HG03575 (cell line): ENCODE measurements around the gene SLAMF8.

Experiments used
- ATAC-seq: cut with Tn5 transposase; IDR thresholded peaks from one replicate; pipeline ENCODE4 v1.9.1; 2021; ENCODE audit not compliant: unreplicated experiment, insufficient number of reproducible peaks, low FRiP score; ENCODE audit errors: extremely low read depth

The SLAMF8 gene

DNA sequence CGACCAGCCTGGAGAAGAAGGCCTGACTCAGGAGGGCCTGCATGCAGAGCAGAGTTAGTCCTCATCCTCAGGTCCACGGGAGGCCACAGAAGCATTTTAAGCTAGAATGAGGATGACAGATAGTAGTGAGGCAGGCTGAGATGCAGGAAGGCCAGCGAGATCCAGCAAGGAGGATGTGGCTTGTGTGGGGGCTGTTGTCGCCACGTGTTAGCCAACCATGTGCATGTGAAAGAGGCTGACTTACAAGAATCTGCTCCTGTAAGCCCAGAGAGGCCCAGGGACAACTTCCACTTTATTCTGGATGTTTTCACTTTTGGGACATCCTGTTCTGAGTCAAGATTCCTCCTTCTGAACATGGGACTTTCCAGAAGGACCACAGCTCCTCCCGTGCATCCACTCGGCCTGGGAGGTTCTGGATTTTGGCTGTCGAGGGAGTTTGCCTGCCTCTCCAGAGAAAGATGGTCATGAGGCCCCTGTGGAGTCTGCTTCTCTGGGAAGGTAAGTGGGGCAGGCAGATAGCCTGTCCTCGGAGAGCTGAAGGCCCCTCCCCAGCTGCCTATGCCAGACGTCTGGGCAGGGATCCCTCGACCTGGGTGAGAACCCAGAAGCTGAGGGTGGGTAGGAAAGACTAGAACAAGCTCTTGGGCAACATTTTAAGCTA, at the start of gene SLAMF8:
Gene SLAMF8, plus strand, starts transcription at position 433 of the 661 bp plus-strand sequence. Its CDS starts 26 bp downstream, at position 459.
- ATAC-seq, result no peak

DNA sequence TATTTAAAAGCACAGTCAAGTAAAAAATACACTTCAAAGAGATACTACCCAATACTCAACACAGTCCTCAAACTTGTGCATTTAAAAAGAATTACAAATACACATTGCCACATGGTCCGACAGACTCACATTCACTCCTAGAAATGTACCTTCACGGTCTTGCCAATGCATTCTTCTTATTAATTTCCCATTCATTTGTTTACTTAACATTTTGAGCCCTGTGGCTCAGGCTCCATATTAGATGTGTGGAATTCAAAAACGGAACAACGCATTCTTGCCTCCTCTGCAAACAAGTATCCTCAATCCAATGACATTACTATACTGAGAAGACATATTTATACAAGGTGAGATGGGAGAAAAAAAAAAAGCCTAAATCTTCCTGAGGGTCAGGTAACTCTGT, 48.4 kb upstream of the SLAMF8 start:
- no peak for ATAC-seq

DNA sequence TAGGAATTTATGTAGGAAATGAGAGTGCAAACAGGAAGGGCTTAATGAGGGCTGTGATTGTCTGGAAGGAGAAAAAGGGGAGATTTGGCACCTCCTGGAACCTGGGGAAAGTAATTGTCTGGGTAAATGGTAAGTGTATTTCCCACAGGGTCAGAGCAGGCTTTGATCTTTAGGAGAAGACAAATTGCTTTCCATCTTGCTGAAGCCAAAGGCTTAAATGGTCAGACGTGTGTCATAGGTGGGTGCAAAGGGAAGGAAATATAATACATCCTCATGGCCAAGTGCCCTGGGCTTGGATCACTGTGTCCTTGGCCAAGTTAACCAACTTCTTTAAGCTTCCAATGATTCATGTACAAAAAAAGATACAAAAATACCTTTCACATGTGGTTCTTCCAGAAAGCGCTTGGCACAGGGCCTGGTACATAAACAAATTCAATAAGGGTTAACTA, 47.2 kb upstream of the SLAMF8 start:
- ATAC-seq, result no peak

DNA sequence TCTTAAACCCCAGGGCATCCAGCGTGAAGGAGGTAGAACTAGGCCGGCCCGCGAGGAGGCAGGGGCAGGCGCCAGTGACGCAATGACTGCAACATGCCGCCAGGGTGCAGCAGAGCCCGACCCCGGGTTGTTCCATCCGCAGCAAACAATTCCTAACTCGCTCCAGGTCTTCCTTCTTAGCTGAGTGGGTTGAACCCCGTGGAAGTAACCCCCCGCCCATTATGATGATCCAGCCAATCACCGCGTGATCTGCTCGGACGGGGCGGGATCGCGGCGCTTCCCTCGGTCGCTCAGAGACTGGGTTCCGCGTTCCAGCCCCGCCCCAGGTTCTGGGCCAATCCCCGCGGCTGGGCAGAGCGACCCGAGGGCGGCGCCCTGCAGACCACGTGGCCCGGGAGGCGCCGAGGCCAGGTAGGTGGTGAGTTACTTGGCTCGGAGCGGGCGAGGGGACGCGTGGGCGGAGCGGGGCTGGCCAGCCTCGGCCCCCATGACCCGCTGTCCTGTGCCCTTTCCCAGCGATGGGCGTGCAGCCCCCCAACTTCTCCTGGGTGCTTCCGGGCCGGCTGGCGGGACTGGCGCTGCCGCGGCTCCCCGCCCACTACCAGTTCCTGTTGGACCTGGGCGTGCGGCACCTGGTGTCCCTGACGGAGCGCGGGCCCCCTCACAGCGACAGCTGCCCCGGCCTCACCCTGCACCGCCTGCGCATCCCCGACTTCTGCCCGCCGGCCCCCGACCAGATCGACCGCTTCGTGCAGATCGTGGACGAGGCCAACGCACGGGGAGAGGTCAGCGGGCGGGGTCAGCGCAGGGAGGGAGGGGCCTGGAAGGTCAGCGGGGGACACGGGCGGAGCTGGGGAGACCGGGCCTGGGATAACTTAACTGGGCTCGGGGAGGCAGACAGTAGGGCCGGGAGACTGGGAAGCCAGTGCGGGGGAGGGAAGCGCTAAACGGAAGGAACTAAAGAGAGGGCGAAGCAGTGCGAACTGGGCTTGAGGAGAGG, 45.8 kb upstream of the SLAMF8 start, which contains the start of gene DUSP23:
Gene DUSP23, plus strand, starts transcription at position 380 of the 1,000 bp plus-strand sequence. Its CDS starts 139 bp downstream, at position 519.
- peak; percentile 88 for ATAC-seq

DNA sequence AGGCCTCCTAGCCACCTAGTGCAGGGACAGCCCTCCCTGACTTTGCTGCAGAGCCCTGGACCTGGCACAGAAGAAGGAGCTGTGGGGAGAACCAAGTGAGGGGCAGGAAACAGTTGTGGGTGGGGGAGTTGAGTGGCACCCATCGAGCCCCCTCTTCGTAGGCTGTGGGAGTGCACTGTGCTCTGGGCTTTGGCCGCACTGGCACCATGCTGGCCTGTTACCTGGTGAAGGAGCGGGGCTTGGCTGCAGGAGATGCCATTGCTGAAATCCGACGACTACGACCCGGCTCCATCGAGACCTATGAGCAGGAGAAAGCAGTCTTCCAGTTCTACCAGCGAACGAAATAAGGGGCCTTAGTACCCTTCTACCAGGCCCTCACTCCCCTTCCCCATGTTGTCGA, 44.7 kb upstream of the SLAMF8 start:
- no peak for ATAC-seq

DNA sequence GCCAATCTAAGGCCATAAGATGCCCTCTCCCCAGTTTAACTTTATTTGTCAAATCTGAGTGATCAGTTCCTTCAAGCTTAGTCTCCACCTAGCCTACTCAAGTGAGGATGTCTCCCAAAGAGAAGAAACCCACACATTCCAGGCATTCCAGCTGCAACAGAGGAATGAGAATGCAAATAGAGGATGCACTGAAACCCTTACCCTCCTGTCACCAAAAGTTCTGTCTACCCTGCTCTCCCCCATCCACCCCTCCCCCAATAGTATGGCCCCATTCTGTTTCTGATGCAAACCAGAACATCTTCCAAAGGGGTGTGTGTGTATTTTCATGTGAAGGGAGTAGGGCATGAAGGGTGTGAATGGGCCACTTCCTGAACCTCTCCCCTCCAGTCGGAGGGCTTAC, 42.9 kb upstream of the SLAMF8 start:
- ATAC-seq, result no peak

DNA sequence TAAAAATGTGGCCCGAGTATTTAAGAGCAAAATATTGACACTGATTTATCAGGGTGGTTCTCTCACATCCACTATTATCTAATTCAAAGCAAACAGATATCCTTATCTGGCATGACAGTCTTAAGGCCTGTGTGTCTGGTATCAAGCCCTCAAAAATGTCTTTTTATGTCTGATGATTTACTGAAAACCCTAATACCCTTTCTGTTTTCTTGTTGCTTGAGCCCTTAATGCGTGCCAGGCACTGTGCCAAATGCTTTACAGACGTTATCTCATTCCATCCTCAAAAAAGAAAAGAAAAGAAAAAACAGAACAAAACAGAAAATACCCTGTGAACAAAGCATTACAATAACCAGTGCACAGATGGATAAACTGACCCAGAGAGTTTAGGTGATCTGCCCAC, 40.2 kb upstream of the SLAMF8 start:
- ATAC-seq, result no peak

DNA sequence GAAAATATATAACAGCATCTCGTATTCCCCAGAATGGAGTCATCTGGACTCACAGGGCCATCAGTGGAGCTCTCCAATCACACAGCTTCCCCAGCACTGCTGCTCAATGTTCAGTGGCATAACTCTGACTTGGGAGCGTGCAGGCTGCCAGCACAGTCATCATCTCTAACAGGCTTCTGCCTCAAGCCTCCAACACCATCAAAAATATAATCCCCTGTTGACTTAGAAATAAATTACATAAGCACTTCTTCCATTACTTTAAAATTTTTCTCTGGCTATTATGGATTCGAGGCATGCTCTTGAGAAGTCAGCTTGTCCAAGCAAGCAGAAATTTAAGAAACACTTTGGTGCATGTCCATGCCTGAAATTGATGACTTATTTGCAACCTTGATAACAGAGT, 39.7 kb upstream of the SLAMF8 start:
- ATAC-seq, result no peak

DNA sequence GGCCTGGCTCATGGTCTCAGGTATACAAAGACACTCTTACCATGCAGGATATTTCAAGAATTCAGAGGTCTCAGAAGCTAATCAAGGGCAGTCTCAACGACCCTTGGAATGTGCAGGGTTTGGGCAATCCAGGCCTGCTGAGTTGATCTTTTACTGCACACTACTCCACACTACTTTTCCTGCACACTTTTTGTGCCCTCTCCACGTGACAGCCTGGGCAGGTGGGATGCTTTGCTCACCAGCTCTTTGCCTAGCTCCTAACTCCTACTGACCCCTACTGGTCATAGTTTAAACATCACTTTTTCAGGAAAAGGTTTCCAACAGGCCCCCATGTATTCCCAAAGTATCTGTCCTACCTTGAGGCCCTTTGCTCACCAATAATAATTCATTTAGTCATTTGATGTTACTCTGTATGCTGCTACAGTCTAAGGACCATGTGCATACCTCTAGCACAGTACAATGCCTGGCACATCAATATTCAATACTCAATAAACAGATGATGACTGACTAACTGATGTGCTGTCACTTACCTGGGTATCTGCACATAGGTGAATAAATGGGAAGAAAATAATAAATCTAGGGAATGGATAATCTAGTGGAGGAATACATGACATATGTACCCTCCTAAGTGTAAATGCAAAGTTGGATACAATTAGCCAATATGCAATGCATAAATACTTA, 36.3 kb upstream of the SLAMF8 start:
- no peak for ATAC-seq

DNA sequence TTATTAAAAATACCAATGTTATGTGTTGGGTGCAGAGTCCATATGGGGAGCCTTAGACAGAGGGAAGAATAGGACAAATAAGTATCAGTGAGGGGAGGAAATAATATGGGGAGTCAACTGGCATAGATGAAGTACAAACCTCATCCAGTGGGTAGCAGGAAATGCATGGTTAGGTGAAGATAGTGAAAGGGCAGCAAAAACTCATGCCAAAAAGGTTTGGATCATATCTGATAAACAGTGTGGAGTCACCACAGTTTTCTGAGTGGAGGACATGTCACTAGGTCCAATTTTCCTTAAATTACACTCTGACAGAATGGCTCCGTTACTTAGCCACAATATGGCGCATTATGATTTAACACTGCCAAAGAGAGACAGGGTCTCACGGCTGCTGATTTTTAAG, 35.6 kb upstream of the SLAMF8 start:
- no peak for ATAC-seq

DNA sequence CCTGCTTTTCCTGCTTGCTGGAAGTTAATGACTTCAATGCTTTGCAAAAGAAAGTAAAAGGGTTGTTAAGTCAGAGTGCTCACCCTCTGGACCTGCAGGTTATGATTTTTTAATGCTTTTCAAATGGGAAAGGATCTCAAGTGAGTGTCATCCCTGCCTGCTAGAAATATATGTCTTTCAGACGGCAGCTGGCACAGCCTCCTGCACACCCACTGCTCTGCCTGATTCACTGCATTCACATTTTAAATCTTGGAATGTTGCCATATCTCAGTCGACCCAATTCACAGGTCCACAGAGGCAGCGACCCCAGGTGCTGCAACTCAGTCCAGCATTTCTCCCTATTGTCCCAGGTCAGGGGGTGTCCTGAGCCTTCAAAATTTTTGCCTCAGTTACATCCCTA, 35.2 kb upstream of the SLAMF8 start:
- ATAC-seq, result no peak

DNA sequence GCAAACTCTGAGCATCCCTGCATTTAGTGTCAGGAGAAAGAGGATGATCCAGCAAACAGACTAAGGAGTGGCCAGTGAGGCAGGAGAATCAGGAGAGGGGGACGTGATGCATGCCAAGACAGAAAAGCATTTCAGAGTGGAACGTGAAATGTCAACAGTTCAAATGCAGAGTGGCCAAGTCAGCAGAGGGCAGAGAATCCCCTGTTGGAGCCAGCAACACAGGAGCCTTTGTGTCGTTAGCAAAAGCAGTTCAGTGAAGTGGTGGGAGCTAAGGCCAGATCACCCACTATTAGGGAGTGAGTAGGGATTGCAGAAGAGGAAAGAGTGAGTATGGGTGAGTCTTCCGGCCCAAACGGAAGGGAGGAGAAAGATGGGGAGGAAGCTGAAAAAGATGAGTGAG, 31.1 kb upstream of the SLAMF8 start:
- ATAC-seq, result no peak

DNA sequence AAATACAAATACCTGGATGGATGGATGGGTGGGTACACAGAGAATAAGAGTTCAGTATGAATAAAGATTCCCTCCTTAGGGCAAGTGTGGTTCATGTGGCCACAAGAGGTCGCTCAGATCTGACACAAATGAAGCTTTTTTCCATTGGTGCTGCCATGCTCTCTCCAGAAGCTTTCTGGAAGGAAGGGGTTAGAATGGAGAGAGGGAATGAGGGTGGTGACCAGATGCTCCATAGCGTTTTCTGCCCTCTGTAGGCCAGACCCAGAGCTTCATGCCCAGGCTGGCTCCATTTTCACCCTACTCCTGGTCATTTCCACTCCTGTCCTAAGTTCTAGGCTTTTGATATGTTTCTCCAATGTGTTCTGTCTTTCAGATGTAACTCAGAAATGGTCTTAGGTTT, 27.8 kb upstream of the SLAMF8 start:
- ATAC-seq, result no peak

DNA sequence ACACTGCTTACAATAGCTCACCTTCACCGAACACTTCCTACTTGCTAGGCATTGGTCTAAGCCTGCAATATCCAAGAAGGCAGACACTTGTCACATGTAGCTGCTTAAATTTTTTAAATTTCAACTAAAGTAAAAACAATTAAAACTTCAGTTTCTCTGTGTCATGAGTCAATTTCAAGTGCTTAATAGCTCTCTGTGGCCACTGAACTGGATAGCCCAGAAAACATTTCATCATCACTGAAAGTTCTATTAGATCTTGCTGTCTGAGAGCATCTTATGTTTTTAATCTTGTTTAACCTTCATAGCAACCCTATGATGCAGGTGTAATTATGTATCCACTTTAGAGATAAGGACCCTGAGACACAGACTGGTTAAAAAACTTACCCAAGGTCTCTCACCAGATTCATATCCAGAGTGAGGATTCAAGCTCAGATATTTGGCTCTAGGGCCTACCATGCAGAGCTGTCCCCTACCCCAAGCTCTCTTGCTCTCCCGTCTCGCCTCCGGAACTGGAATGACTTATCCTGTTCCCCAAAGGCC, 27.2 kb upstream of the SLAMF8 start:
- ATAC-seq, result no peak

DNA sequence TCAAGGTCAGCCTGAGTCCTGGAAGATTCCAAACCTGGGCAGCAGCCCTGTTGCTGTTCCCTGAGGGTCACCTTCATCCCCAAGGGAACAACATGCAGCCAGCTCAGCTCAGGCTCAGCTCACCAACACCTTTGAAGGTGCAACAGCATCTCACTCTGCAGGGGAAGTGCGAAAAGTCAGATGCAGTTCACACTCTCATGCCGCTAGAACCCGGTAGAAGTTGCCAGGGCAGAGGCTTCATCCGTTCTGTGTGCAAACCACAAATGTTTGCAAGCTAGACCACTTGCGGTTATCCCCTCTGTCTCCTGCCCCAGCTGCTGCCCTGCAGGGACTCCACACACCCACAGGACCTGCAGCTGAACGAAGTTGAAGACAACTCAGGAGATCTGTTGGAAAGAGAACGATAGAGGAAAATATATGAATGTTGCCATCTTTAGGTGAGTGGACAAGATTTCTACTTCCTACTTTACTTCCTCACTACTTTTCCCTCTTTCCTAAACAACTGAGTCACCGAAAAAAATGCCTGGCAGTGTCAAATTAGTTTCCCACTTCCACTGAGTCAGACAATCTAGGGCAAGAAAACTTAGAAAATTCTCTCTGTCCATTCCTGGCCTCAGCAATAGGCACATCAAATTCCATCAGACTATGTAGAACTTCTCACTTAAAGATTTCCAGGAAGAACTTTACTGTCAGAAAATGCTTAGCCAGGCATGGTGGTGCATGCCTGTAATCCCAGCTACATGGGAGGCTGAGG, 26.3 kb upstream of the SLAMF8 start:
- ATAC-seq, result no peak

DNA sequence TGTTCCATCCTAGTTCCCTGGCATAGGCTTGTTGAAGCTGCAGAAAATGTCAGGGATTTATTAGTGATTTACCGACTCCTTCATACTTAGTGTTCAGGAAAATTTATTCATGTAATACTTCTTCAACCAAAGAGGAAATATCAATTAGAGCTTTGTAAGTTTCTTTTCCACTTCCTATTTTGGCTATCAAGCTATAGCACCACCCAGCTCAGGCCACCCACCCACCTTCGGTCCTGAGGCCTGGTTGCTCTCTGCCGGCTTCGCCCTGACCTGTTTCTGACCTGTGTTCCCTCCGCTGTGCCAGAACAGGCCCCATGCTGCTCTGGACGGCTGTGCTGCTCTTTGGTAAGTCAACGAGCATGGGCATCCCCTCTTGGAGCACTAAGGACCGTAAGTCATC, 24.6 kb upstream of the SLAMF8 start, which contains the start of gene FCRL6:
Gene FCRL6, plus strand, starts transcription at position 250 of the 400 bp plus-strand sequence. Its CDS starts 65 bp downstream, at position 315.
- no peak for ATAC-seq

DNA sequence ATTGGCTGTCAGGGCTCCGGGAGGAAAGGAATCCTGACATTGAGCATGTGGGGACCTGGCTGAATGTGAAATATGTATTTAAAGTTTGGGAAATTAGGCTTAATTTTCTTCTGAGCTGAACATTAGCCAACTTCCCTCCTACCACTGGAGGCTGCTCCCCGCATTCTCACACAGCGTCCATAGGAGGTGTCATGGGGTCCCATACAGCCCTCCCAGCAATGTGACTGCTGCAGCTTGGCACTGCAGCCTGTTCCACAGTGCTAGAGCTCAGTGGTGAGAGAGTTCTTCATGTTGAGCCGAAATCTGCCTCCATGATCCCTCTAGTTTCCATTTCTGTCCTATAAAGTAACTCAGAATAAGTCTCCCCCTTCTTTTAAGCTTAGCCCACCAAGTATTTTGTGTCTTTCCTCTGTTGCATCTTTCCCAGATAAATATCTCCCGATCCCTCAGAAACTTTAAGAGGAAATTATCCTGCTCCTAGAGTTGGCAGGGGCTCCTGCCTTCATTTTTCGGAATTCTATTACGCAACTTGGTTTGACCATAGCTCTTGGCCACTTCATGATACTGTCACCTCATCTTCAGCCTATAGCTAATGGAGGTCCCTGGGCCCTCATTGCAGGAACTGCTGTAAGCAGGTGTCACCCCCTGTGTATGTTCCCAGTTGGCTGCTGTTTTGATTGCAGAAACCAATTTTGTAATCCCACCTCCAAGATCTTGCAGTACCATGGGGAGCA, 22.6 kb upstream of the SLAMF8 start:
- no peak for ATAC-seq

DNA sequence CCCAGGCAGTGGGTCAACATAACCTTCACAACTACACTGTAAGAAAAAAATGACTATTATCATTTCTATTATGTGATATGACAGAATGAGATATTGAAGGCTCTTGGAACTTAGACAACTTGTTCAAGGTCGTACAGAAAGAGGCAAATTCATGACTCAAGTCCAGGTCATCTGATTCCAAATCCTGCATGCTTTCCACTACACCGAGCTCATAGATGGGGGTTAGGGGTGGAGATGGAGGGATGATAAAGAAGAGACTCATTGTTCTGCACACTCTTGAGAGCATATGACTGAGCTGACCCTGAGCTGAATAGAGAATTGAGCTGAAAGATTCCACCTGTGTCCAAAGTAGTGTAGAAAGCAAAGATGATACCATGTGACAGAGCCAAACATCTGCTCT, 21.7 kb upstream of the SLAMF8 start:
- ATAC-seq, result no peak
